GM10847 (cell line): ENCODE results near the gene NPPB.

Experiments used
- POLR2A ChIP-seq: IDR thresholded peaks from 2 replicates; pipeline ENCODE4 v1.6.1; 2011; ENCODE audit not compliant: insufficient read length; ENCODE audit errors: extremely low read depth

The NPPB gene

GRCh38 chr1:11885916-11886315 lies 27.2 kb upstream of the NPPB start:
- no peak for TF ChIP-seq POLR2A

GRCh38 chr1:11882814-11883538 lies 24.2 kb upstream of the NPPB start:
- TF ChIP-seq POLR2A = no peak

DNA sequence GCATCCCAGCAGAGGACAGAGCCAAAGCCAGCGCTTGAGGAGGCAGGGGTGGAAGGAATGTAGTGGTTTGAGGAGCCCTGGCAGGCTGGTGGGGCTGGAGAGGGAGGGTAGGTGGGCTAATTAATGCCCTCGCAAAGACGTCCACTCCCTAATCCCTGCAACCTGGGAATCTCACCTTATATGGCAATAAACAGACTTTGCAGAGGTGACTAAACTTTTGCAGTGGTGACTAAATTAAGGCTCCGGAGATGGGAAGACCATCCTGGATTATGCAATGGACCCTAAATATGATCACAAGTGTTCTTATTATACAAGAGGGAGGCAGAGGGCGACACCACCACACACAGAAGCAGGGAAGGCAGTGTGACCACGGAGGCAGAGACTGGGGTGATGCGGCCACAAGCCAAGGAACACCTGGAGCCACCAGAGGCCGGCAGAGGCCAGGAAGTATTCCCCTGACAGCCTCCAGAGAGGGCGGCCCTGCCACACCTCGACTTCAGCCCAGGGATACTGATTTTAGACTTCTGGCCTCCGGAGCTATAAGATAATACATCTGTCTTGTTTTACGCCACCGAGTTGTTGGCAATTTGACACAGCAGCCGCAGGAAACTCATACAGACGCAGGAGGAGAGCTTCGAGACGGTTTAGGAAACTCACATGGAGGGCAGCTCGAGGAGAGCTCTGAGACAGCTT lies 23.1 kb upstream of the NPPB start:
- TF ChIP-seq POLR2A = no peak

DNA sequence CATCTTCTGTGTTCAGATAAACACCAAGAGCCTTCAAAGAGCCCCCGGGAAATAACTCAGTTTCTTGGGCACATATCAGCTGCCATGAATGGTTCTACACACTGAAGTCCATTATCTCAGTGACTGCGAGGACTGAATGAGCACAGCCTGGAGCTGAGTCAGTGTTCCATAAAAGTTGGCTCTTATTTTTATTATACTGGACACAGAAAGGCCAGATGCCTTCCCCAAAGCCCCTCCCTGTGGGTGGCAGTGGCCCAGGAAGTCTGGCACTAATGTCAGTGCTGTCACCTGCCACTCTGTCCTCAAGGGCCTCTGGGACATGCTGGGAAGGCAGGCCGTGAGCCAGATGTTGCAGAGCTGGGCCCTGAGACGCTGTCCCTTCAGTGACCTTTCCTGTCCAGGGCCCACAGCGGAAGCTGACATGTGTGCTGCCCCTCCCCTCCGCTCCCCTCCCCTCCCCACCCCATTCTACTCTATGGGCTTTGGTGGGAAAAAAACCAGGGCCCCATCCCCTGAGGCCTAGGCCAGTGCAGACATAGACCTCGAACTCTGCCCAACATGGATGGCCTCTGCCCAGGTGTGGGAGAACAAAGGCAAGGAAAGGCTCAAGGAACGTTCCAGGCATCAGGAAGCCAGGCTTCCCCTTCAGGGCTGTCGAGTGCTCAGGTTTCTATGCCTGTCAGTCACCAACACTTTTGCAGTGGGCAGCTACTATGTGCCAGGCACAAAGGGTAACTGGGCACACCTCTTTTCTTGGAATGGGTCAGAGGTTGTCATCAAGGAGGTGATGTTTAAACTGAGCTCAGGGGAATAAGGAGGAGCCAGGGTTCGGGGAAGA lies 22.4 kb upstream of the NPPB start:
- TF ChIP-seq POLR2A = no peak

- TF ChIP-seq POLR2A = no peak
These were observed 21.4 kb upstream of the NPPB start for GRCh38 chr1:11880181-11880575.

GRCh38 chr1:11879311-11880180 lies 20.8 kb upstream of the NPPB start:
- no peak for TF ChIP-seq POLR2A

GRCh38 chr1:11878891-11879190 lies 20.1 kb upstream of the NPPB start:
- no peak for TF ChIP-seq POLR2A

GRCh38 chr1:11878081-11878890 lies 19.5 kb upstream of the NPPB start:
- TF ChIP-seq POLR2A = no peak

DNA sequence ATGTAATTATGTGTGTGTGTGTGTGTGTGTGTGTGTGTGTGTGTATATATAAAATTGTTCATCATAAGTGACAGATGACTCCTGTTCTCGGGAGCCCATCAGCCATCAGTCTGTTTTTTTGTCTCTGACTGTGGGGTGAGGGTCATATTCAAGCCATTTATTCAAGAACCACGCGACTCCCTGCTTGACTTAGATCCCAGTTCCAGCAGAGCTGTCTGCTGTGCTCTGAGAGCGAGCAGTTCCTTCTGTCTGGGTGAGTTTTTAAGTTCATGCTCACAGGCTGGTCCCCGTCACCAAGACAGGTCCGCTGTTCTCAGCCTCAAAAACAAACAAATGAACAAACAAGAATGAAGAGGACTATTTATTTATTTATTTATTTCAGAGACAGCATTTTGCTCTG lies 18.3 kb upstream of the NPPB start:
- TF ChIP-seq POLR2A = no peak

DNA sequence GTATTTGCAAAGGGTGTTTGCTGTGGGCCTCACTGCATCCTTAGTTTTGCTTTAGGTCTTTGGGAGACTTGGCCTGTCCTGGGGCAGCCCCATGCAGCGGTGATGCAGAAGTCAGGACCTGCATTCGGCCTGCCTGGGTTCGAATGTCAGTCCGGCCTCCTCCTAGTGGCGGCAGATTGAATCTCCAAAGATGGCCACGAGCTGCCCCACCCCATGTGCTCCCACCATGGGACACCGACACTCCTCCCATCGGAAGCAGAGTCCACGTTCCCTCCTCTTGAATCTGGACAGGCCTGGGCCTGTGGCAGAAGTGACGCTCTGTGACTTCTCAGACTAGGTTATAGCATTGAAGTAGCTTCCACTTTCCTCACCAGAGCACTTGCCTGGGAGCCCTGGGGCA lies 16.3 kb upstream of the NPPB start:
- no peak for TF ChIP-seq POLR2A

DNA sequence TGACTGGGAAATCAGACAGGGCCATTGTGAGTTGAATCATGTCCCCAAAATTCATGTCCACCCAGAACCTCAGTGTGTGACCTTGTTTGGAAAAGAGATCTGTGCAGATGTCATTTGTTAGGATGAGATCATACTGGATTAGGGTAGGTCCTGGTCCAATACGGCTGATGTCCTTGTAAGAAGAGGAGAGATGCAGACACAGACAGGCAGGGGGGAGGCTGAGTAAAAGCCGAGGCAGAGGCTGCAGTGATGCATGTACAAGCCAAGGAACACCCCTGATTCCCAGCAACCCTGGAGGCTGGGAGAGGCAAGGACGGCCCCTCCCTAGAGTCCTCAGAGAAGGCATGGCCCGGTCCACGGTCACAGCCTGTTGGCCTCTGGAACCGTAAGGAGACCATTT lies 15.9 kb upstream of the NPPB start:
- no peak for TF ChIP-seq POLR2A

DNA sequence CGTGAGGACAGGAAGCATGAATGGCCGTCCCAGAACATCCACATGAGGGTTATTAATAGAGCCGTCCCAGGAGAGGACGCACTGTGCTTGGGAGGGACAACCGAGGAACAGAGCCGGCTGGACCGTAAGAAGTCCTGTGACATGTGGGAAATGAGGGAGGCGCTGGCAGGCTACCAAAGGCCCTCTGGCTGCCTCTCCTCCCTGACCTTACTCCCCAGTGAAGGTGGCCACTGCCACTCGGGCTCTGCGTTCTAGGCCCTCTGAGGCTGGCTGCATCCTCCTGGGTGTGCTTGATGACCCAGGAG lies 15.5 kb upstream of the NPPB start:
- TF ChIP-seq POLR2A = no peak

DNA sequence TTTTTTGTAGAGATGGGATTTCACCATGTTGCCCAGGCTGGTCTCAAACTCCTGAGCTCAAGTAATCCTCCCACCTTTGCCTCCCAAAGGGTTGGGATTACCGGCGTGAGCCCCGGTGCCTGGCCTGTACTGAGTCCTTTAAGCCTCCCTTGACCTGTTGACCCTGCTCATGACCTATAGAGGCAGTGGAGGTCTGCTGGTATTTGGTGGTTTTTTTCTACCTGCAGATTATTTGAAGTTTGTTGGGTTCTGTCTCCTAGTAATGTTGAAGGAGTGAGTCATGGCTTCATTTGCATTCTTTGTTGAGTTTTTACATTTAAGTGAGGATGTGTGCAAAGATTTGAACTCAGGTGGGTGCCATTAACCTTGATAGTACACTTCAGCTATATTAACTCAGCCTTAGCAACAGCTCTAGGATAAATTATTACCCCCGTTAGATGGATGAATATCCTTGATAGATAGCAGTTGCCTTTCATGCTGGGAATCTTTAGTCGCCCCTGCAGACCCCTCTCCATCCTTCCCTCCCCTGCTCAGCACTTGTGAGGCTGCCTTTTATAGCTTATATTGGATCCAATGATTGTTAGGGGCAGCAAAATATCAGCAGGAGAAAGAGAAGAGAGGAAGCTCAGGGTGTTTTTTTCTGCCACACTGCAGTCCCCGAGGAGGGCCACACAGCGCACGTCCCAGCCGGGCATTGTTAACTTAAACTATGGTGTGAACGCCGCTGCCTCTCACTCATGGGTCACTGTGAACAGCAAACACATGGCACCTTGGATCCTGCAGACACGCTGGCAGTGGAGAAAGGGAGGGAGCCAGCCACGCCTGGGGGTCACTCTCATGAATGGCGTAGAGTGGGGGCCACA lies 14.9 kb upstream of the NPPB start:
- no peak for TF ChIP-seq POLR2A

GRCh38 chr1:11872545-11872944 lies 13.8 kb upstream of the NPPB start:
- no peak for TF ChIP-seq POLR2A

GRCh38 chr1:11869650-11870207 lies 11.0 kb upstream of the NPPB start:
- no peak for TF ChIP-seq POLR2A
